ENCODE measurements around the gene CDKN2AIPNL. TPM values are rescaled to one million over a fixed set of nuclear protein-coding genes. Genes with fewer than 3 reads are reported as not detected.

Gene CDKN2AIPNL
- 12.2 and 29.6 TPM in 2 replicates for total RNA-seq

DNA sequence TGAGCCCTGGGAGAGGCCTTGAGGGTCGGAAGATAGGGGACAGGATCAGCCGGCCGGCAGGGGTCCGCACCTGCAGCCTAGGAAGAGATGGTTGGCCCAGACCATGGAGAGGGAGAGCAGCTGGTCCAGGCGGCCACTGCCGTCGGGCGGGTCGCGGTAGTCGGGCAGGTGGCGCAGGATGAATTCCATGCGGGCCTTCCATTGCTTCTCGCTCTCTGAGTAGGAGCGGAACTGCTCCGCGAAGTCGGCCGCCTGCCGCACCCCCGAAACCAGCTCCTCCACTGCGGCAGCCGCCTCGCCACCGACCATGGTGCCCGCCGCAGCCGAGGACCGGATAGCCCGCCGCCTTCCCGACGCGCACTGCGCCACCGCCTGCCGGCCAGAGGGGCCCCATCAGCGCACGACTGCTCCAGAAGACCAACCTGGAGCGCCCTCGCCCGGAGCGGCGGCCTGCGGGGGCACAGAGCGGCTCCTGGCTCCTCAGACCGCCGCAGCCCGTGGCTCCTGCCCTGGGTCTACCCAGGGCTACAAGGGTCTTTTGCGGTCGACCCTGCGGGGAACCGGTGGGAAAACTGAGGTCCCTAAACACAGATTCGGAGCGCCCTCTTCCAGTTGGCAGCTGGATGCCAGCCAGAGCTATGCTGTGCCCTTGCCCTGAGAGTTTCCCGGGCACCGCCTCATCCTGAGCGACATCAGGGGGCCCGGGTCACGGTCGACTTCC lies at the start of gene CDKN2AIPNL:
TSS of gene CDKN2AIPNL (minus strand) at position 336 of the 721 bp plus-strand sequence. CDS start at position 309, 27 bp downstream.

GRCh38 chr5:134370871-134371833 lies 40.5 kb downstream of the CDKN2AIPNL start, which contains the start of gene UBE2B:
TSS of gene UBE2B (plus strand) at chr5:134371569. CDS start at chr5:134371596, 27 bp downstream.

Other genes starting within 250 kb of the CDKN2AIPNL start
- gene SKP1, start 234.9 kb downstream of the CDKN2AIPNL start, total RNA-seq: 253 and 316 TPM in 2 replicates
- 54.9 and 67.4 TPM in 2 replicates for gene PPP2CA, start 185.8 kb downstream of the CDKN2AIPNL start, total RNA-seq
- 1.1 and 3.2 TPM in 2 replicates for gene CDKL3, start 44.7 kb downstream of the CDKN2AIPNL start, total RNA-seq
- gene UBE2B, start 40.3 kb downstream of the CDKN2AIPNL start, total RNA-seq: 10.7 and 22.2 TPM in 2 replicates
- 22.2 and 24.4 TPM in 2 replicates for gene JADE2, start 113.8 kb upstream of the CDKN2AIPNL start, total RNA-seq
- gene SAR1B, start 220.9 kb upstream of the CDKN2AIPNL start, total RNA-seq: 78.5 and 97.7 TPM in 2 replicates
- 11.6 and 15.6 TPM in 2 replicates for gene SEC24A, start 236.9 kb upstream of the CDKN2AIPNL start, total RNA-seq